SU-DHL-6 (cell line): Measurements from ENCODE around the gene PTPN14.

Experiments used
- H2AFZ ChIP-seq: fragments of 200-600 bp; sonication (generic); 2 replicates; pipeline ENCODE4 v1.6.1; 2014; ENCODE audit warnings: low read depth, mild to moderate bottlenecking, moderate library complexity, mixed read lengths, antibody characterized with exemption, low read length; ENCODE audit not compliant: severe bottlenecking
- H3F3A ChIP-seq: fragments of 200-600 bp; shearing (Covaris generic); 2 replicates; pipeline ENCODE4 v1.6.0; 2016; ENCODE audit warnings: antibody characterized with exemption, mild to moderate bottlenecking; ENCODE audit not compliant: insufficient read depth
- H3K27ac ChIP-seq: fragments of 200-600 bp; sonication (generic); 2 replicates; pipeline ENCODE4 v1.5.1; 2016; ENCODE audit warnings: low read depth, mild to moderate bottlenecking, low read length, moderate library complexity, mixed read lengths
- H3K27me3 ChIP-seq: fragments of 200-600 bp; sonication (generic), shearing (Covaris generic); 2 replicates; pipeline ENCODE4 v1.6.0; 2014; ENCODE audit warnings: mild to moderate bottlenecking, low read length
- H3K36me3 ChIP-seq: fragments of 200-600 bp; sonication (generic); 2 replicates; pipeline ENCODE4 v1.6.1; 2014; ENCODE audit warnings: mild to moderate bottlenecking, low read length, mixed read lengths
- H3K4me2 ChIP-seq: fragments of 300-600, 200-600 bp; shearing (Covaris generic), sonication (generic); 2 replicates; pipeline ENCODE4 v1.6.0; 2014; ENCODE audit warnings: low read length, low read depth, mild to moderate bottlenecking; ENCODE audit not compliant: poor library complexity, severe bottlenecking
- H3K4me3 ChIP-seq: fragments of 200-600 bp; sonication (generic); 2 replicates; pipeline ENCODE4 v1.5.1; 2014; ENCODE audit warnings: antibody characterized with exemption, low read length, mild to moderate bottlenecking, mixed read lengths; ENCODE audit not compliant: insufficient read depth, poor library complexity, severe bottlenecking
- H3K79me2 ChIP-seq: fragments of 200-600 bp; sonication (generic); 2 replicates; pipeline ENCODE4 v1.6.1; 2014; ENCODE audit warnings: mild to moderate bottlenecking, low read length, moderate library complexity; ENCODE audit not compliant: insufficient read depth
- H3K9ac ChIP-seq: fragments of 200-600 bp; sonication (generic); 2 replicates; pipeline ENCODE4 v1.7.0; 2014; ENCODE audit warnings: mild to moderate bottlenecking, low read length
- H3K9me2 ChIP-seq: fragments of 200-600 bp; sonication (generic); replicated peaks from 2 replicates; pipeline ENCODE4 v1.6.1; 2014; ENCODE audit warnings: low read length; ENCODE audit not compliant: insufficient read depth
- H3K9me3 ChIP-seq: fragments of 200-600 bp; sonication (generic); 2 replicates; pipeline ENCODE4 v1.6.1; 2014; ENCODE audit warnings: low read length, mixed read lengths; ENCODE audit not compliant: insufficient read depth
- H4K20me1 ChIP-seq: fragments of 200-600 bp; sonication (generic); 2 replicates; pipeline ENCODE4 v1.6.1; 2014; ENCODE audit warnings: low read depth, mild to moderate bottlenecking, antibody characterized with exemption, low read length, moderate library complexity, mixed read lengths
- CTCF ChIP-seq: fragments of 200-600 bp; sonication (generic); IDR thresholded peaks from one replicate; pipeline ENCODE4 v1.5.1; 2017; ENCODE audit warnings: antibody characterized with exemption, mild to moderate bottlenecking, low read length, moderate library complexity; ENCODE audit not compliant: insufficient read depth, poor library complexity, severe bottlenecking
- EZH2phosphoT487 ChIP-seq: fragments of 200-600 bp; sonication (generic), shearing (Covaris generic); conservative IDR thresholded peaks from 2 replicates; pipeline ENCODE4 v1.6.1; 2018; ENCODE audit warnings: mild to moderate bottlenecking, antibody characterized with exemption, low read length, moderate library complexity, mixed read lengths

The PTPN14 gene

GRCh38 chr1:214327514-214327913, 223.9 kb downstream of the PTPN14 start:
- H3K79me2 ChIP-seq = no peaks in the 10 kb centered on the region
- H3K27ac ChIP-seq = no peak overlapping the region
- no peak overlapping the region for H3K4me3 ChIP-seq
- no peak overlapping the region for H3K9ac ChIP-seq
- no peaks in the 10 kb centered on the region for H3K9me3 ChIP-seq
- H4K20me1 ChIP-seq = no peaks in the 10 kb centered on the region
- no peaks in the 10 kb centered on the region for H3K9me2 ChIP-seq
- H2AFZ ChIP-seq = no peak overlapping the region
- TF ChIP-seq EZH2phosphoT487 (no peak), CTCF (no peak)
- no peaks in the 10 kb centered on the region for H3K27me3 ChIP-seq
- no peak overlapping the region for H3K4me2 ChIP-seq
- H3K36me3 ChIP-seq = no peaks in the 10 kb centered on the region
- no peaks in the 10 kb centered on the region for H3F3A ChIP-seq

GRCh38 chr1:214326406-214326805, 225.0 kb downstream of the PTPN14 start:
- no peaks in the 10 kb centered on the region for H3K36me3 ChIP-seq
- no peaks in the 10 kb centered on the region for H3K9me3 ChIP-seq
- no peak overlapping the region for H3K4me3 ChIP-seq
- no peak for TF ChIP-seq EZH2phosphoT487
- no peak for TF ChIP-seq CTCF
- no peak overlapping the region for H3K27ac ChIP-seq
- H4K20me1 ChIP-seq = no peaks in the 10 kb centered on the region
- no peak overlapping the region for H3K9ac ChIP-seq
- H3F3A ChIP-seq = no peaks in the 10 kb centered on the region
- no peak overlapping the region for H3K4me2 ChIP-seq
- no peak overlapping the region for H2AFZ ChIP-seq
- no peaks in the 10 kb centered on the region for H3K79me2 ChIP-seq
- no peaks in the 10 kb centered on the region for H3K9me2 ChIP-seq
- no peaks in the 10 kb centered on the region for H3K27me3 ChIP-seq

- no peaks in the 10 kb centered on the region for H3K9me2 ChIP-seq
- no peaks in the 10 kb centered on the region for H3K27me3 ChIP-seq
- no peak for TF ChIP-seq CTCF
- TF ChIP-seq EZH2phosphoT487 = no peak
- no peak overlapping the region for H3K4me3 ChIP-seq
- no peak overlapping the region for H3K9ac ChIP-seq
- no peaks in the 10 kb centered on the region for H3K9me3 ChIP-seq
- H3K79me2 ChIP-seq = no peaks in the 10 kb centered on the region
- H3K27ac ChIP-seq = no peak overlapping the region
- H2AFZ ChIP-seq = no peak overlapping the region
- H3K36me3 ChIP-seq = no peaks in the 10 kb centered on the region
- H4K20me1 ChIP-seq = no peaks in the 10 kb centered on the region
- H3F3A ChIP-seq = no peaks in the 10 kb centered on the region
- H3K4me2 ChIP-seq = no peak overlapping the region
Measured at GRCh38 chr1:214324896-214325800, 226.3 kb downstream of the PTPN14 start.
